Activated CD8-positive, alpha-beta memory T cell treated with anti-CD3 and anti-CD28 coated beads, Interleukin-2, amount 50 U/mL, for 24 hours (primary cell): ENCODE data around the gene AKTIP.
A peak's percentile ranks its signal among the peaks of the same experiment; 100 is the strongest.

Experiments used
- DNase-seq: peaks from one replicate; pipeline ENCODE4 v3.0.0-alpha.2; 2020; ENCODE audit errors: extremely low read depth

AKTIP gene

DNA sequence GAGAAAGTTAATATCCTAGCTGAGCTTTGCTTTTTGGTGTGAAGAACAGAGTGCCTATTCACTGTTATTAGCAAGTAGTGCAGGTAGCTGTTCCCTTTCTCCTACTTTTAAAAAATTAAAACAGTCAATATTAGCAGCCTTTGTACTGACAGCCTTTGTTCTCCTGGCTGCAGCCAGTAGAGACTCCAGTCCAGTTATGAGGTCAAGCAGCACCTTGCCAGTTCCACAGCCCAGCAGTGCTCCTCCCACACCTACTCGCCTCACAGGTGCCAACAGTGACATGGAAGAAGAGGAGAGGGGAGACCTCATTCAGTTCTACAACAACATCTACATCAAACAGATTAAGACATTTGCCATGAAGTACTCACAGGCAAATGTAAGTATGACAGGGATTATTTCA is 22.6 kb downstream of the AKTIP start:
- DNase-seq, result no peak

DNA sequence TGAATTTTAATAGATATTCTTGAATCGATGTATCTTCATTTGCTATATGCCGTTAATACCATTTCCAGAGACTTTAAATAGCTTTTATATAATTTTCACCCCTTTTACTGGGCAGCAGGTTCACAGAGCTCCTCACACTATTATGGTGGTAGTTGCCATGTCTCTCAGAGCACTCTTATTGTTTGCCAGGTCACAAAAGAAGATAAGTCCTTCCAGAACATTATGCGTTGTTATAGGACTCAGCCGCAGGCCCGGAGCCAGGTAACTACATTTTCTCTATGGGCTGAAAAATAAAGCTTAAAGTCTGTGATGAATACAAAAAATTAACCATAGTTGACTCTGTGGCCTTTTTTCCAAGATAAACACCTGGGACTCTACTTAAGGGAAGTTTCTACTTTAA is 24.0 kb downstream of the AKTIP start:
- no peak for DNase-seq

DNA sequence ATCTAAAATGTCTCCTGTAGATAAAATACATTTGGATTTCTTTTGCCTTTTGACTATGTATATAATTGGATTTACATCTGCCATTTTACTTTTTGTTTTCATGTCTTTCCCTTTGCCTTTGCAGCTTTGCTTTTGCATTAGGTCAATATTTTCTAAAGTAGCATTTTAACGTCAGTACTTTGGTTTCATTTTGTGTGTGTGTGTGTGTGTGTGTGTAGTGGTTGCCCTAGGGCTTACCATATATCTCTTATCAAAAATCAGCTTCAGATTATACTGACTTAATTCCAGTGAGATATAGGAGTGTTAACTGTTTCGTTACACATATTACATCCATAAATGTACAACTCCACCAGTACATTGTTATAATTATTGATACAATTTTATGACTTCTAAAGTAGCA is 26.1 kb downstream of the AKTIP start:
- DNase-seq, result no peak

DNA sequence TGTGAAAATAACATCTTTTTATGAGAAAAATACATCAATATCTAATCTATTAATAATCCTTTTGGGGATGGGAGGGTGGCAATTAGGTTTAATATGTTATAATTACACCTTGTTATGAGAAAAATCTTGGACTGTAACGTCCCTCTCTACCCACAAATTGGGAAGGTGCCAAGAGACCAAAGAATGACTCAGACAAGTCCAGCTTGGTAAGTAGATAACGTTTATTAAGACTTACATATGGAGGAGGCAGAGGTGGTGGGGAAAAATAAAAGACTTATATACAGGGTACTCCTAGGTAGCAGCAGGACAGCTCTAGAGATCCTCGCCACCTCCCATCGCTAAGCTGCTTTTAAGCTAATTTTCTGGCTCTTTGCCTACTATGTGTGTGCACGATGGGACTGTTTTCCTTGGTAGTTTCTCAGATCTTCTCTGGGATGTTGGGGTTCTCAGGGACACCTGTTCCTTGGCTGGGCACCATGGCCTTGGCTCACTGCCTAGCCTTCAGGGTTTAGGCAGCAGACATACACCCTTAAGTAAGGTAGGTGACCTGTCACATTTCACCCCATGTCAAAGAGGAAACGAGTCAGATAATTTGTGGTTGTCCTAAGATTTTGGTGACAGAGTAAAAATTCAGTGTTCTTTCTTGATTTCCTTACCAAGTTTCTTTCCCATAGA is 37.3 kb downstream of the AKTIP start:
- no peak for DNase-seq

DNA sequence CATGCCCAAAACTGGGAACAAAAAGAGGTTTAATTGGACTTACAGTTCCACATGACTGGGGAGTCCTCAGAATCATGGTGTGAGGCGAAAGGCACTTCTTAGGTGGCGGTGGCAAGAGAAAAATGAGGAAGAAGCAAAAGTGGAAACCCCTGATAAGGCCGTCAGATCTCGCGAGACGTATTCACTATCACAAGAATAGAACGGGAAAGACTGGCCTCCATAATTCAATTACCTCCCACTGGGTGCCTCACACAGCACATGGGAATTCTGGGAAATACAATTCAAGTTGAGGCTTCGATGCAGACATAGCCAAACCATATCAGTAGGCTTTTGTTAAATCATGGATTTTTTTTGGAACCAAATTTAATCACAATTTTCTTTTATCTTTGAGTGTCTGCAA is 44.4 kb downstream of the AKTIP start:
- no peak for DNase-seq

DNA sequence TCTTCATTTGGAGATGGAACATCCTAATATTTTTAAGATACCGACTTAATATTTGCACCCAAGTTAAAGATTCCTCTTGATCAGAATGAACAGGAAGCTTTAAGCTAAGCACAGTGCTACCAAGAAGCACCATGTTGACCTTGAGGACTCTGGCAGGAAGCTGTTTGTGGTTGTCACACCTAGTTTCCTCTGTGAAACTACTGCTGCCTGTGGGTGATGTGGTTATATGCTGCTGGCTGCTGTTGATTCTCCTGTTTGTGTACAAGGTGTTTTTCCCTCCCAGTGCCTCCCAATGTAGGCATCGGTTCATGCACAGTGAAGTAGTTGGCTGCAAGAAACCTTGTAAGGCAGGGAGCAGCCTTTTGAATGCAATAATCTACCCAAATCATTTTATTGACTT is 45.3 kb downstream of the AKTIP start:
- DNase-seq, result peak; percentile 39

DNA sequence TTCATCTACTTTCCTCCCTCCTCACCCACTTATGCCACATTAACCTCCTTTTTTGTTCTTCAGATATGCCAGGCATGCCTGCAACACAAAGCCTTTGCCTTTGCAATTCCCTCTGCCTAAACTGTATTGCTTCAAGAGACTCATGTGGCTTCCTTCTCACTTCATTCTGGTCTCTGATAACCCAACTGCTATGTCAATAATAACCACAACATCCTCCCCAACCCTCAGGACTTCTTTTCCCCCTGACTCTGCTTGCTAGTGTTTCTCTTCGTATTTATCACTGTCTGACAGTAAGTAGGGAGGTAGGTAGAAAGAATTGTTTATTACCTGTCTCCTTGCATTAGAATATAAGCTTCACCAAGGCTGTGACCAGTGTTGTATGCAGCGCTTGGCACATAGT is 46.4 kb downstream of the AKTIP start:
- DNase-seq, result no peak

DNA sequence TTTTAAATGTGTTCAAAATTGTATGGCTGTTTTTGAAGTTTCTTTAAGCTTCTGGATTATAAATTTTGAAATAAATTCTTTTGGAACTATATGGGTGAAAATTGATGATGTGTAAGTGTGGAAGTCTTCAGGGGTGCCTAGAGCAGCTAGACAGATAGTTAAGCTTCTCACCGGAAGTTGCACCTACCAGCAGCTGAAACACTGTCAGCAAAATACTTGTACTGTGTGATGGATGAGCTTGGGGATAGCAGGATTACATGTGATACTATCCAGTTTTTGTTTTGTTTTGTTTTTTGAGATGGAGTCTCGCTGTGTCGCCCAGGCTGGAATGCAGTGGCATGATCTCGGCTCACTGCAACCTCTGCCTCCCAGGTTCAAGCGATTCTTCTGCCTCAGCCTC is 49.1 kb downstream of the AKTIP start:
- DNase-seq, result no peak

DNA sequence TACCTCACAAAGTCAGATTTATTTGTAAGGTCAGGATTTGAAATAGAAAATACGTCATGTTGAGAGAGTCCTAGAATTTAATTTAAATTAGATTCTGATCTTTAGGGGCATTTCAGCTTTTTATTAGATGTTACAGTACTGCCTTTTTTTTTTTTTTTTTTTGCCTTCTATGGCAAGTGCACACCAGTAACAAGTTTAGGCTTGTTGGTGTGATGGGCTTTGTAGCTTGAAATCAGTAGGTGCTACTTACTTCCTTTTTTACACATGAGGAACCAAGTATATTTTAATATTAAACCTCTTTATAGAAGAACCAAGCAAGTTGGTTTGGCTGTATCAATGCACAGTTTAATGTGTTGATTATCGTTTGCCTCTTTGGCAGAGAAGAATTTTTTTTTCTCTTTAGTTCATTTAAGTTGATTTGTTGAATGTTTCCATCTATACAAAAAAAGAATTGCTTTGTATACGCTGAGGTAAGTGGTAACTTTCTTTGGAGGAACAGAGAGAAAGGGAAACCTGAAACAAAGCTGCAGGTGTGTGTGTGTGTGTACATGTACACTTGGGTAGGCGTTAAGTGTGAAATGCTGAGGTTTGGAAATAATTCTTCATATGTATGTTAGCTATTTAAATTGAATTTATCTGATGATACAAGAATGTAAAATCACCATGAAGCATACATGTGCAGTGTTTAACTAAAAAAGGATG is 53.0 kb downstream of the AKTIP start:
- no peak for DNase-seq

DNA sequence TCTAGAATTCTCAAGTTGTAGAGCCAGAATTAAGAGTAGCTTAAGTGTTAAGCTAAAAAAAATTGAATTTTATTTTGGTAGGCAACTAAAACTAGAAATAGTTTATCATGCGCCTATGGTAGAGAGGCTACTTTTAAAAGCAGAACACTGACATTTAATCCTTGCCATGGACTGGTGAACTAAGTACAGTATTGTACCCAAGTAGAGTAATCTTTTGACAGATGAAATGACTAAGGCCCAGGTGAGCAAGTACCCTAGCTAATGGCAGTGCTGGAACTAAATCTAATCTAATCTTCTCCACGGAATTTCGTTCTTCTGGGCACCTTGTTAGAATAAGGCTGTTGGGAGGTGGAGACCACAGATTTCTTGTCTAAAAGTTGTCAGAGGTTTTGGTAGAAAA is 56.9 kb downstream of the AKTIP start:
- DNase-seq, result no peak

DNA sequence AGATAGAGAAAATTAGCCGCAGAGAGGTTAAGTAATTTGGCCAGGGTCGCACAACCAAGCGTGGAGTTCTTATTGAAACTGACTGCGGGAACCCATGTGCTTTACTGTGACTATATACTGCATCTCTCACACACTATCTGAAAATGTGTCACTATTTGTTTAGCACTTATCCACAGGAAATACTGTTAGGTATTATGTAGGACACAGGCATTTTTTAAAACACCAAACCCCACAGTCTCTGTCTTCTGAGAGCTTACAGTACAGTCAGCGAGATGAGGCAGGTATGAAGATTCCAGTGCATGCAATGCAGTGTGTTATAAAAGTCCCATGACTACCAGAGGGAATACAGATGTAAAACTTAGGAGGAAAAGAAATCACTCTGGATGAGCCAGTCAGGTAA is 57.5 kb downstream of the AKTIP start:
- no peak for DNase-seq
